Mesothelial cell of epicardium (in vitro differentiated cells): Measurements from ENCODE around the gene TFIP11. TPM values are rescaled to one million over a fixed set of nuclear protein-coding genes. Genes with fewer than 3 reads are reported as not detected.

Experiments used
- DNase-seq, 2 experiments: peaks; one replicate each; pipeline ENCODE4 v3.0.0; 2021; ENCODE audit warnings: low spot score in 2 of 2; ENCODE audit not compliant: unreplicated experiment in 2 of 2
- H3K27ac Mint-ChIP-seq: 2 replicates; pipeline ENCODE4 v1.8.0; 2021; ENCODE audit warnings: mixed read lengths
- H3K27me3 Mint-ChIP-seq: 2 replicates; pipeline ENCODE4 v1.8.0; 2021; ENCODE audit warnings: low read depth, mixed read lengths
- H3K36me3 Mint-ChIP-seq: 2 replicates; pipeline ENCODE4 v1.8.0; 2021; ENCODE audit warnings: mixed read lengths
- H3K4me1 Mint-ChIP-seq: 2 replicates; pipeline ENCODE4 v1.8.0; 2021; ENCODE audit warnings: mixed read lengths
- H3K4me3 Mint-ChIP-seq: 2 replicates; pipeline ENCODE4 v1.8.0; 2021; ENCODE audit warnings: mild to moderate bottlenecking, moderate library complexity, mixed read lengths
- H3K9me3 Mint-ChIP-seq: 2 replicates; pipeline ENCODE4 v1.8.0; 2021; ENCODE audit warnings: mixed read lengths
- total RNA-seq: library from RNA; stranded (reverse); gene quantifications from 3 replicates; pipeline ENCODE4 v1.2.1, GENCODE V29; 2021
- TF ChIP-seq, protein P1 (sequence below): fragments of 200-600 bp; sonication (generic); IDR thresholded peaks from one replicate; pipeline ENCODE4 v1.5.0; 2021; ENCODE audit warnings: antibody characterized with exemption; ENCODE audit not compliant: unreplicated experiment

TFIP11 gene
- total RNA-seq, 1 donor from 2014 or later = 37.9 TPM

DNA sequence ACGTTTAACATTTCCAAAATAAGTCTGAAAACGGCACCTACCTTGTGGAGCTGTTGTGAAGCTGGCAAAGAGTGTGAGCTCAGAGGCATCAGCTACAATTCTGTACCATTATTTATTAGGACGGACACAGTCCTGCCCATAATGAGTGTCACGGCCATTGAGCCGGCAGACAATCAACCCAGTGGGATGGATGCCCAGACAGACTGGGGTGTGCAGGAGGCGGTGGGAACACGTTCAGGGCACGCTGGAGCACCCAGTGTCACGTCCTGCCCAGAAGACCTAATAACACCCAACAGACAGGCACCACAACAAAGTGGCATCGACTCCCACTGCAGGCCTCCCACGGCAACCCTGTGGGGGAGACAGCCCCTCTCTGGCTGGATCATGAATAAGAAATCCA, 43.2 kb upstream of the TFIP11 start:
- TF ChIP-seq, protein P1, sequence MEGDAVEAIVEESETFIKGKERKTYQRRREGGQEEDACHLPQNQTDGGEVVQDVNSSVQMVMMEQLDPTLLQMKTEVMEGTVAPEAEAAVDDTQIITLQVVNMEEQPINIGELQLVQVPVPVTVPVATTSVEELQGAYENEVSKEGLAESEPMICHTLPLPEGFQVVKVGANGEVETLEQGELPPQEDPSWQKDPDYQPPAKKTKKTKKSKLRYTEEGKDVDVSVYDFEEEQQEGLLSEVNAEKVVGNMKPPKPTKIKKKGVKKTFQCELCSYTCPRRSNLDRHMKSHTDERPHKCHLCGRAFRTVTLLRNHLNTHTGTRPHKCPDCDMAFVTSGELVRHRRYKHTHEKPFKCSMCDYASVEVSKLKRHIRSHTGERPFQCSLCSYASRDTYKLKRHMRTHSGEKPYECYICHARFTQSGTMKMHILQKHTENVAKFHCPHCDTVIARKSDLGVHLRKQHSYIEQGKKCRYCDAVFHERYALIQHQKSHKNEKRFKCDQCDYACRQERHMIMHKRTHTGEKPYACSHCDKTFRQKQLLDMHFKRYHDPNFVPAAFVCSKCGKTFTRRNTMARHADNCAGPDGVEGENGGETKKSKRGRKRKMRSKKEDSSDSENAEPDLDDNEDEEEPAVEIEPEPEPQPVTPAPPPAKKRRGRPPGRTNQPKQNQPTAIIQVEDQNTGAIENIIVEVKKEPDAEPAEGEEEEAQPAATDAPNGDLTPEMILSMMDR = no peak
- H3K4me1 Mint-ChIP-seq = no peaks in the 10 kb centered on the region
- H3K4me3 Mint-ChIP-seq = no peak overlapping the region
- H3K27me3 Mint-ChIP-seq = no peaks in the 10 kb centered on the region
- no peaks in the 10 kb centered on the region for H3K9me3 Mint-ChIP-seq
- no peak overlapping the region for H3K27ac Mint-ChIP-seq
- H3K36me3 Mint-ChIP-seq = no peaks in the 10 kb centered on the region
- DNase-seq = no peak

DNA sequence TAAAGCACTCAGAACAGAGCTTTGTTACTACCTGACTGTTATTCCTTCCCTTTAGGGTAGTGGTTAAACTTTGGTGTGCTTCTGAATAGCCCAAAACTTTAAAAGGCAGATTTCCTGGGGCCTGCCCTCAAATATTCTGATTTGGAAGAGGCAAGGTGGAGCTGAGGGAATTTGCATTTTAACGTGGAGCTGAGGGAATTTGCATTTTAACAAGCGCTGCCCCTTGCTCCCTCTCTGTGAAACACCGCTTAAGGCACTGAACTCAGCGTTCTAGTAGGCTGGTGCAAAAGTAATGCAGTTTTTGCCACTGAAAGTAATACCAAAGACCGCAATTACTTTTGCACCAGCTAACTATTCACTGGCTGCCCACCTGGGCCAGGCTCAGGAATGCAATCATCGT, 42.7 kb upstream of the TFIP11 start:
- TF ChIP-seq, protein P1 = no peak
- H3K27ac Mint-ChIP-seq = no peak overlapping the region
- no peaks in the 10 kb centered on the region for H3K9me3 Mint-ChIP-seq
- DNase-seq = no peak
- H3K4me3 Mint-ChIP-seq = no peak overlapping the region
- no peaks in the 10 kb centered on the region for H3K36me3 Mint-ChIP-seq
- no peaks in the 10 kb centered on the region for H3K4me1 Mint-ChIP-seq
- no peaks in the 10 kb centered on the region for H3K27me3 Mint-ChIP-seq

DNA sequence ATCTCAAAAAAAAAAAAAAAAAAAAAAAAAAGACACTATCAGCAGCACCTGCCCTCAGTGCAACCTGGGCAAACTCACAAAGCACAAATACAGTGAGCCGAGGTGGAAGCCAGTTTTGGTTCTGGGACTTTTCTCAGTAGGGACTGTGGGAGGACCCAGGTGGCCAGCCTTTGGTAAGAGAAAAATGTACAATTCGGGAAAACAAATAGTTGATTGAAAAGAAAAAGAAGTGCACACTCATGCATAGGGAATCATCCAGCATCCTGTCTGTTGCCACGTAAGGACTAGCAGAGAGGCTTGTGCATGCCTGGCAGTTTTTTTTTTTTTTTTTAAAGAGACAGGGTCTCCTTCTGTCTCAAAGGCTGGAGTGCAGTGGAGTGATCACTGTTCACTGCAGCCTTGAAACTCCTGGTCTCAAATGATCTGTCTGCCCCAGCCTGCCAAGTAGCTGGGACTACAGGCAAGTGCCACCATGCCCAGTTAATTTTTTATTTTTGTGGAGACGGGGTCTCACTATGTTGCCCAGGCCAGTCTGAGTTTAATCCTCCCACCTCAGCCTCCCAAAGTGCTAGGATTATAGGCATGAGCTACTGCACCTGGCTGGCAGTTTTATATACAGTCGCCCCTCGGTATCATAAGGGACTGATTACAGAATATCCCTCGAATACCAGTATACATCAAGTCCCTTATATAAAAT, 40.9 kb upstream of the TFIP11 start:
- H3K4me1 Mint-ChIP-seq = peaks cover 5% of the 10 kb centered on the region
- DNase-seq = no peak
- no peaks in the 10 kb centered on the region for H3K36me3 Mint-ChIP-seq
- no peak overlapping the region for H3K4me3 Mint-ChIP-seq
- no peaks in the 10 kb centered on the region for H3K9me3 Mint-ChIP-seq
- H3K27ac Mint-ChIP-seq = no peak overlapping the region
- no peaks in the 10 kb centered on the region for H3K27me3 Mint-ChIP-seq
- TF ChIP-seq, protein P1 = no peak

DNA sequence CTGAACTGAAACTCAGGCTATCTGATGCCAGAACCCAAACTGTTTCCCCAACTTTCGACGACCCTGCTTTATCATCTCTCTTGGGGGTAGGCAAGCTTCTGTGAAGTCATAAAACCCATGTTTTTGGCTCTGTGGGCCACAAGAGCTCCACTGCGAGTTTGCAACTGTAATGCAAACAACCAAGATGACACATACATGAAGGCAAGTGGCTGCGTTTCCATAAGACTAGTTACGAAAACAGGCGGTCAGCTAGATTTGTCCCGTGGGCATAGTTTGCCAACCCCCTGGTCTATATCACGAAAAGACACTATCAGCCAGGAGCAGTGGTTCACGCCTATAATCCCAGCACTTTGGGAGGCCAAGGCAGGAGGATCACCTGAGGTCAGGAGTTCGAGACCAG, 40.2 kb upstream of the TFIP11 start:
- no peak overlapping the region for H3K27ac Mint-ChIP-seq
- peaks cover 5% of the 10 kb centered on the region for H3K4me1 Mint-ChIP-seq
- H3K27me3 Mint-ChIP-seq = no peaks in the 10 kb centered on the region
- H3K9me3 Mint-ChIP-seq = no peaks in the 10 kb centered on the region
- H3K4me3 Mint-ChIP-seq = no peak overlapping the region
- no peak for DNase-seq
- TF ChIP-seq, protein P1 = no peak
- no peaks in the 10 kb centered on the region for H3K36me3 Mint-ChIP-seq

DNA sequence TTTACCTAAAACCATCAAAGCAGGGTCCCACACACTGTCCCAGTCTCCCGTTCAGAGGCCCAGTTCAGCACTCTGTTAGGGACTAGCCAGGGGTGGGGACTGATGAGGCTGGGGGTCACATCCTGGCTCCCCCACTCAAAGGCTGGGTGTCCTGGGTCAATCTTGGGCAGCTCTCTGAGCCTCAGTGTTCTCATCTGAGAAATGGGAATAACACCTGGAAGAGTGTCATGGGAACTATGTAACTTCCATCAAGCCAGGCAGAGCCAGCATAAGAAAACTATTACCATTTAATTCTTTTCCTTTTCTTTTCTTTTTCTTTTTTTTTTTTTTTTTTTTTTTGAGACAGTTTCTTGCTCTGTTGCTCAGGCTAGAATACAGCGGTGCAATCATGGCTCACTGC, 39.3 kb upstream of the TFIP11 start:
- no peak overlapping the region for H3K27ac Mint-ChIP-seq
- no peaks in the 10 kb centered on the region for H3K9me3 Mint-ChIP-seq
- H3K36me3 Mint-ChIP-seq = no peaks in the 10 kb centered on the region
- peaks cover 5% of the 10 kb centered on the region for H3K4me1 Mint-ChIP-seq
- TF ChIP-seq, protein P1 = no peak
- H3K4me3 Mint-ChIP-seq = no peak overlapping the region
- no peaks in the 10 kb centered on the region for H3K27me3 Mint-ChIP-seq
- DNase-seq = no peak
